ENCODE measurements around the gene NR6A1.
A peak's percentile ranks its signal among the peaks of the same experiment; 100 is the strongest.

- TF ChIP-seq ZNF331 (CRISPR knock-in tag; IDR thresholded peaks at IDR 0.05; ENCODE audit: low read depth): no peak
- TF ChIP-seq, protein P1, sequence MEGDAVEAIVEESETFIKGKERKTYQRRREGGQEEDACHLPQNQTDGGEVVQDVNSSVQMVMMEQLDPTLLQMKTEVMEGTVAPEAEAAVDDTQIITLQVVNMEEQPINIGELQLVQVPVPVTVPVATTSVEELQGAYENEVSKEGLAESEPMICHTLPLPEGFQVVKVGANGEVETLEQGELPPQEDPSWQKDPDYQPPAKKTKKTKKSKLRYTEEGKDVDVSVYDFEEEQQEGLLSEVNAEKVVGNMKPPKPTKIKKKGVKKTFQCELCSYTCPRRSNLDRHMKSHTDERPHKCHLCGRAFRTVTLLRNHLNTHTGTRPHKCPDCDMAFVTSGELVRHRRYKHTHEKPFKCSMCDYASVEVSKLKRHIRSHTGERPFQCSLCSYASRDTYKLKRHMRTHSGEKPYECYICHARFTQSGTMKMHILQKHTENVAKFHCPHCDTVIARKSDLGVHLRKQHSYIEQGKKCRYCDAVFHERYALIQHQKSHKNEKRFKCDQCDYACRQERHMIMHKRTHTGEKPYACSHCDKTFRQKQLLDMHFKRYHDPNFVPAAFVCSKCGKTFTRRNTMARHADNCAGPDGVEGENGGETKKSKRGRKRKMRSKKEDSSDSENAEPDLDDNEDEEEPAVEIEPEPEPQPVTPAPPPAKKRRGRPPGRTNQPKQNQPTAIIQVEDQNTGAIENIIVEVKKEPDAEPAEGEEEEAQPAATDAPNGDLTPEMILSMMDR (conservative IDR thresholded peaks at IDR 0.05; ENCODE audit: low read depth in 2 of 2): peak in 1 of 2 experiments; percentile 39; a peak in 3 of 4 replicates
- TF ChIP-seq EZH2phosphoT487 (IDR thresholded peaks at IDR 0.05; ENCODE audit: unreplicated experiment): no peak
- TF ChIP-seq POLR2AphosphoS5 (IDR thresholded peaks at IDR 0.05; ENCODE audit: low read depth): no peak
- TF ChIP-seq JUNB (IDR thresholded peaks at IDR 0.05; ENCODE audit: unreplicated experiment): no peak
- no peak for TF ChIP-seq CREB1 (CRISPR knock-in tag; IDR thresholded peaks at IDR 0.05; ENCODE audit: low read depth)
- TF ChIP-seq EZH2 (IDR thresholded peaks at IDR 0.05; ENCODE audit: low read depth, unreplicated experiment): no peak
- no peak for TF ChIP-seq NANOG (IDR thresholded peaks at IDR 0.05; ENCODE audit: borderline replicate concordance)
Observed at GRCh38 chr9:124766815-124767554, 4.1 kb downstream of the NR6A1 start.
